Astrocyte of the hippocampus (primary cell): Measurements from ENCODE around the gene SLC22A12.

Experiments
- DNase-seq: peaks from one replicate; pipeline ENCODE4 v3.0.0; 2011; ENCODE audit warnings: low read depth, low spot score

The SLC22A12 gene

DNA sequence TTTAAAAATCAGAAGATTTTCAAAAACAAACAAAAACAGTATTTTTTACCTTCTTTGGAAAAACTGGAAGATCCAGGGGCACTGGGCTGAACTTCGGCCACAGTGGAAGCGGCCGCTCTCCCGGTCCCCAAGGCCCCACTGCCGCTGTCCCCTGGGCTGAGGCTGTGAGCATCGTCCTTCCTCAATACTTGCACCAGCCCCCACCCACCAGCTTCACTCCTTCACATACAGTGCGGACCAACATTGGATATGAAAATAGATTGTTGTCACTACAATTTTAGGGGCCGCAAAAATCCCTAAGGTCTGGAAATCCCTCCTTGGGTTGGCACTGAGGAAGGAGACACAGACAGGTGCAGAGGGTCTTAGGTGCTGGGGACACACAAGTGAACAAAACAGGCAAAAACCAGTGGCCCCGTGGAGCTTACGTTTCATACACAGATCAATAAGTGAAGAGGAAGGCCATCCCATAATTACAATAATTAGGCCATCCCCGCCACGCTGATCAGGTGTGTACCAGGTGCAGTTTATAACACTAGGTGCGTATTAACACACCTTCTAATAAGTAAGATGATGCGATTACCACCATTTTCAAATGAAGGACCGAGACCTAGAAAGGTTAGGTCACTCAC lies 28.2 kb upstream of the SLC22A12 start:
- DNase-seq: no peak

DNA sequence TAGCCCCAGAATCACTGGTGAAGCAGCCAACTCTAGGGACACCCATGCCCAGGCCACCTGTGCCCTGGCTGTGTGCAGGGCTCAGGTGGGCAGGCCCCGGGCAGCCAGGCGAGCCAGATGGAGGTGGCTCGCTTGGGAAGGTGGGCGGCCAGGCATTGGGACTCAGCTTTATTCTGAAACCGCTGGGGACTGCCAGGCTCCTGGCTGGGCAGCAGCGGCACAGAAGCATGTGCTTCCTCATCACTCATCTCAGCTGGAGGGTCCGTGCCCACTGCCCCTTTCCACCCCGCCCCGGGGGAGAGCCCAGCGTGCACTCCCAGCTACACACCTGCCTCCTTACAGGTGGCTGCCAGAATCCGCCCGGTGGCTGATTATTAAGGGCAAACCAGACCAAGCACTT lies 27.1 kb upstream of the SLC22A12 start:
- DNase-seq: no peak

- DNase-seq: no peak
Measured at GRCh38 chr11:64564419-64564818, 26.6 kb upstream of the SLC22A12 start.

GRCh38 chr11:64564947-64565889 lies 25.8 kb upstream of the SLC22A12 start:
- no peak for DNase-seq

DNA sequence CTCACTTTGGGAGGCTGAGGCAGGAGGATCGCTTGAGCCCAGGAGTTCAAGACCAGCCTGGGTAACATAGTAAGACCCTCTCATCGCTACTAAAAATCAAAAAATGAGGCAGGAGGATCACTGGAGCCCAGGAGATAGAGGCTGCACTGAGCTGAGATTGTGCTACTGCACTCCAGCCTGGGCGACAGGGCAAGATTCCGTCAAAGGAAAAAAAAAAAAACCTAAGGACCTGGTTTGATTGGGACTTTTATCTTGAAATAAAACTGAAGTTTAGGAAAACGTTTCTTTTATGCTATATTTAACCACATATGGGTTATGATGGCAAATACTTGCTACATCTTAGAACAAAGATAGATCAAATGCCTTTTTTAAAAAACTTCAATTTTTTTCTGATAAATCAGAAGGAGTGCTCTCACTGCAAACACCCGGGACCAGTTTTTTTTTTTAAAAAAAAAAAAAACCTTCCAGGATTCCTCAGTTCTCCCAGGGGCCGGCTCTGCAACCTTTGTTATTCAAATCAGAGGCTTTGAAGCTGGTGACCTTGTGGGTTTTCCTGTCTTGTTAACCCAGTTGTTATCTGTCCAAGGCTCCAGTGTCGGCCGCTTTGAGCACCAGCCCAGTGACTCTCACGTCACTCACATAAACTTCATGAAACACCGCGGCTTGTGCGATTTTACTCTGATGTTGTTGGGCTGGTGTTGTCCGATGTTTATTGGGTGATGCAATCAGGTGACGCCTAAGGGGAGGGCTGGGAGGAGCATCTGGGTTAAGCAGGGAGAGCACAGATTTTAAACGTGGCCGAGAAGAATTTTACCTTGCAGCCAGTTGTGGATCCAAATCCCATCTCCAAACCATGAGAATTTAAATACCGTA lies 24.7 kb upstream of the SLC22A12 start:
- peak; percentile 91 for DNase-seq

GRCh38 chr11:64566915-64567891 lies 23.8 kb upstream of the SLC22A12 start:
- DNase-seq: no peak

DNA sequence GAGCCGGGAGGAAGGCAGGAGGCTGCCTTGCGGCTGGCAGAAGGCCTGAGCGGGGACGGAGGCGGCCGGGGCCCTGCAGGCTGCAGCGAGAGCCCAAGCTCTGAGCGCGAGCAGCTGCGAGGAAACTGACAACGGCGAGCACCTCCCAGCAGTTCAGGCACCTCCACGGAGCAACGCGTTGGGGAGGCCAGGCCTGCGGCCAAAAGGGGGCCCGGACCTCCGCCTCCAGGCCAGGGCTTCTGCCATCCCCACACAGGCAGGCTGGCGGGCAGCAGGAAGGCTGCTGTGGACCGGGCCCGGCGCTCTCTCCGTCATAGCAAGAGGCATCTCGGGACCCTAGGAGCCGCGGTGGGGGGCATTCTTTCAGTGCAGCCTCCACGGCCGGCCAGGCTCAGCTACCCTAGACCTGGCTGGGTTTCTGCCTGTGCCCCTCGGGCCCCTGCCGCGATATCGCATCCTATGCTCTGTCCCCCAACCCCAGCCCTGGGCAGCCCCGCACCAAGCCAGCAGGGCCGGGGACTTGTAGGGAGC lies 22.9 kb upstream of the SLC22A12 start:
- DNase-seq: no peak

- no peak for DNase-seq
Measured at GRCh38 chr11:64568584-64569140, 22.4 kb upstream of the SLC22A12 start.

- DNase-seq: no peak
Measured at GRCh38 chr11:64569300-64569970, 21.6 kb upstream of the SLC22A12 start.

GRCh38 chr11:64570341-64570740 lies 20.7 kb upstream of the SLC22A12 start:
- DNase-seq: no peak

DNA sequence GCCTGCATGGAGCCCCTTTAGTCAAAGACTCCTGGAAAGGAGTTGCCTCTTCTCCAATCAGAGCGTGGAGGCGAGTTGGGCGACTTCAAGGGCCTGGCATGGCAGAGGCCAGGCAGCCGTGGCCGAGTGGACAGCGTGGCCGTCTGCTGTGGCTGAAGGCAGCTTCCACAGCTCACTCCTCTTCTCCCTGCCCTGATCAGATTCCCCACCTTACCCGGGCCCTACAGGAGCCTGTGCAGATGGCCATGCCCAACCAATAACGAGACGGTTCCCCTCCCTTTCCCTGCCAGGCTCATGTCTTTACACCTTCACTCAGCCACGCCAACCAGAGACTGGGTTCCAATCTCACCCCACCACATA lies 20.0 kb upstream of the SLC22A12 start:
- no peak for DNase-seq

DNA sequence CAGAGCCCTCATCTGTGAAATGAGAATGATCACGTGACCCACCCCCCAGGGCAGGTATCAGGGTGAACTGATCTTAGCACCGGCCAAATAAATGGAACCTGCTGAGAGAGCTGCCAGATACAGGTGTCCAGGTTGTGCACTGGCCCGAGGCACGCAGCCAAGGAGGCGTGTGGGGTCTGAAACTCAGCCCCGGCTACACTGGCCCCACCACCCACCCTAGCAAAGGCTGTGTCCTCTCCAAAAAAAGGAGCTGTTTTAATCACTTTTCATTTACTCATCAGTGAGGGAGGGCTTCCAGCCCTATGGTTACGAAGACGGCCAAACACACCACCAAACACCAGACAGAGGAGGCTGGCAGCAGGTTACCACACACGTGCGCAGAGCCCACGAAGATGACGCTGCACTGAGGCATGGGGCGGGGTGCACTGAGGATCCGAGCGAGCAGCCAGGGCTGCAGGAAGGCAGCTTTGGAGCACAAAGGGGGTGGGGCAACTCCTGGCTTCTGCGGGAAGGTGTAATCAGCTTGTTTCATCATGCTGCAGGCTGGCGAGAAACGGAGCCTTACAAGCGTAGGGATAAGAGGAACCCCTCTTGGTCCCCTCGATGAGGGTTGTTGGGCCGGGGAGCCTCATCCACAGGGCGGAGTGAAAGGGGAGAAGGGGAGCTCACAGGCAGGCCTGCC lies 19.5 kb upstream of the SLC22A12 start:
- DNase-seq: no peak

- no peak for DNase-seq
Measured at GRCh38 chr11:64572143-64572542, 18.9 kb upstream of the SLC22A12 start.

DNA sequence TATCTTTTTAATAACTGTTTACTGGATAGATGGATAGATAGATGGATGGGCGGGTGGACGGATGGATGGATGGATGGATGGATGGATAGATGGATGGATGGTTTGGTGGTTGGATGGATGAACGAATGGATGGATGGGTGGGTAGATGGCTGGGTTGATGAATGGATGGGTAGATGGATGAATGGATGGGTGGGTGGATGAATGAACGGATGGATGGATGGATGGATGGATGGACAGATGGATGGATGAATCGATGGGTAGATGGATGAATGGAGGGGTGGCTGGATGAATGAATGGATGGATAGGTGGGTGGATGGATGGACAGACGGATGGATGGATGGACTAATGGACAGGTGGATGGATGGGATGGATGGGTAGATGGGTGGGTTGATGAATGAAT lies 13.8 kb upstream of the SLC22A12 start:
- DNase-seq: no peak

DNA sequence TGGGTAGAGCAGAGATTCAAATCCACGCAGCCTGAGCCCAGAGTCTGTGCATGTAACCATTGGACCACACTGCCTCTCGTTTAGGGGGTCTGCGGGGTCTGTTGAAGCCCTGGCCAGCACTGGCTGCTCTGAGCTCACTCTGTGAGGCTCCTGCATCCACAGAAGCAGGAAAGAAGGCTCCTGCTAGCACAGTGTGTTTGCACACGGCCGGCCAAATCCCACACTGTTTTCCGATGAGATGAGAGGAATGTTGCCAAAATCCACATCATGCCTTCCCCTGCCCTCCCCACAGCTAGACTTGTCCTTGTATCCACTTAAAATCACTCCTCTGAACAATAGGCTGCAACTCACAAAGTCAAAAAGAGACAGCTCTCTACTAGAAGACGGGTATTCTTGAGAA lies 10.6 kb upstream of the SLC22A12 start:
- peak; percentile 44 for DNase-seq

DNA sequence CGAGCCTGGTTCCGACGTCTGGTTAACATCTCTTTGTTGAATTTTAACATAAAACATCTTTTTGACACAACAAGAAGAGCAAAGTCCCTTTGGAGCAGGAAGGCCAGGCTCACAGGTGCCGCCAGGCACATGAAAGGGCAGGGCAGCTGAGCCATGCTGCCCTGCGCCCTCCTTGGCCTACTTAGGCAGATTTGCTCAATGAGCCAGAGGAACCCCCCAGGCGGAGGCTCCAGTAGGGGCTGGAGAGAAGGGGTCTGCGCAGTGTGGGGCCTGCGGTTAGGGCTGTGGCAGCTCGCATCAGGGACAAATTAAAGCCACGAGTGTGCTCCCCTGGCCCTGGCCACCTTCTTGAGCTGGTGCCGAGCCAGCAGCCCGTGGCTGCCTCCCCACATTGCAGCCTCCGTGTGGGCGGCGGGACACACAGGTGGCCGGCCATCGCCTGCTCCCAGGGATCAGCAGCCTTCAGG lies 9.9 kb upstream of the SLC22A12 start:
- no peak for DNase-seq

DNA sequence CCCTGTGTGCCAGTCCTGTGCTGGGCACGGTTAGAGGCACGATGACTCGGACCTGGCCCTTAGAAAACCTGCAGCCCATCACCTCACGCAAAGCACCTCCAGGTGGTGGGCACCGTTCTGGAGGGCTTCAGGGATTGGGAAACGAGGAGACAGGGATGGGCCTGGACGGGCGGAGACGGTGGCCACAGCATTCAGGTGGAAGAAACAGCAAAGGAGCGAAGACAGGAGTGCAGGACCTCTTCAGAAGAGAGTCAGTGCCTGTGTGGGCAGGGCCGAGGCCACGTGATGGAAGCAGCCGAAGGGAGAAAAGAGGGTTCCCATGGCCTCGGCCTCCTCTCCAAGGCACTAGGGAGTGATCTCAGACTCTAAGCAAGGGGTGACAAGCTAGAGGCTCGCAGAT lies 8.1 kb upstream of the SLC22A12 start:
- DNase-seq: no peak

DNA sequence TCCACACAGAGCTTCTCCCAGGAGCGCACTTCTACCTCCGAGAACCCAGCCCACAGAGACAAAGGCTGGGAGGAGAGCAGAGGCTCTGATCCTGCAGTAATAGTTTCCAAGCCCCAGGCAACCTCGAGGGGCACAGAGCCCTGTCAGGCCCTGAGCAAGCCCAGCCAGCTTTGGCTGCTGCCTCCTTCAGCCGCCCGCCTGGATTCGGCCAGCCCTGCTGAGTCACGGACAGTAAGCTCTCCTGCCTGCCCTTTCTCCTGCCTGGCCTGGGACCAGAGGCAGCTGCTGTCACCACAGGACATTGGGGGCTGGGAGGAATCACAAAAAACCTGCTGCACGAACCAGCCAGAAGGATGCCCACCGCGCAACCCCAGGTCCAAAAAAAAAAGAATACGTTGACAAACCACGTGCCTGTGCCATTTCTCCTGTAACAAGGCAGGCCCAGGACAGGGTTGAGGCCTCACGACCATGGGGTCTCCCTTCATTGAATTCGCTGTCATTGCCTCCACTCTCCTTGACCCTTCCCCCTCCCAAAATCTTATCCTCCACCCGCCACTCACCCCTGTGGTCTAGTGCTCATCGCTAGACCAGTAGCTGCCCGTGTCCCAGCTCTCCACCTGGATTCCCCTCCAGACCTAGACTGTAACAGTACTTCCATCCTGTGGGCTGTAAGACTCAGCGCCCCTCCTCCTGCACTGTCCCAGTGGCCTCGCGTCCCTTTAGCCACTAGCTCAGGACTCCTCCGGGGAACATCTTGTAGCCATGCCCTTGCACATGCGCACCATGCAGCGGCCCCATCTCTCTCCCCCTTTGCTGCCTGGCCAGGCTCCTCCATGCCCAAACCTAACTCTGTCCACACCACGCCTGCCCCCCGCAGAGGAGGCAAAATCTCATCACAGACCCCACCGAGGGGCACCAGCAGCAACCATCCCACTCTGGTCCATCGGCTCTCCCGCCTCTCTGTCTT lies 7.4 kb upstream of the SLC22A12 start:
- DNase-seq: no peak
